ENCODE measurements around the gene SSH2.

Gene SSH2

GRCh38 chr17:29933379-29933778, 3.4 kb upstream of the SSH2 start:
- TF ChIP-seq TSHZ2 (CRISPR knock-in tag; IDR thresholded peaks at IDR 0.05) (no peak), ESRRG (CRISPR knock-in tag; IDR thresholded peaks at IDR 0.05) (no peak), SNAI2 (CRISPR knock-in tag; IDR thresholded peaks at IDR 0.05) (no peak), ZNF8 (CRISPR knock-in tag; IDR thresholded peaks at IDR 0.05) (no peak), ZNF565 (CRISPR knock-in tag; conservative IDR thresholded peaks at IDR 0.05; ENCODE audit: low read depth) (no peak)
- ATAC-seq = no peak

- TF ChIP-seq TCF4 (CRISPR knock-in tag; IDR thresholded peaks at IDR 0.05; ENCODE audit: borderline replicate concordance) (peak; percentile 50; the same call in 1 of the 2 replicates), OSR1 (CRISPR knock-in tag; IDR thresholded peaks at IDR 0.05) (no peak)
- peak; percentile 76 for ATAC-seq
These were observed 1.4 kb upstream of the SSH2 start for GRCh38 chr17:29931231-29931932.

GRCh38 chr17:29930409-29931010, 482 bp upstream of the SSH2 start:
- ATAC-seq = peak; percentile 56
- no peak for TF ChIP-seq TSHZ2 (CRISPR knock-in tag; IDR thresholded peaks at IDR 0.05)
- no peak for TF ChIP-seq ZNF565 (CRISPR knock-in tag; conservative IDR thresholded peaks at IDR 0.05; ENCODE audit: low read depth)
- TF ChIP-seq SNAI2 (CRISPR knock-in tag; IDR thresholded peaks at IDR 0.05) = no peak
- TF ChIP-seq CREB5 (CRISPR knock-in tag; IDR thresholded peaks at IDR 0.05; ENCODE audit: low read depth) = no peak

- no peak for TF ChIP-seq ESRRG (CRISPR knock-in tag; IDR thresholded peaks at IDR 0.05)
- TF ChIP-seq RARB (CRISPR knock-in tag; IDR thresholded peaks at IDR 0.05) = no peak
- no peak for TF ChIP-seq TOX (CRISPR knock-in tag; IDR thresholded peaks at IDR 0.05; ENCODE audit: borderline replicate concordance)
- TF ChIP-seq PPARA (CRISPR knock-in tag; IDR thresholded peaks at IDR 0.05; ENCODE audit: borderline replicate concordance) = no peak
- TF ChIP-seq BACH2 (CRISPR knock-in tag; IDR thresholded peaks at IDR 0.05; ENCODE audit: borderline replicate concordance) = no peak
- TF ChIP-seq CSDC2 (CRISPR knock-in tag; IDR thresholded peaks at IDR 0.05) = no peak
- TF ChIP-seq TCF4 (CRISPR knock-in tag; IDR thresholded peaks at IDR 0.05; ENCODE audit: borderline replicate concordance) = no peak
- TF ChIP-seq CREB5 (CRISPR knock-in tag; IDR thresholded peaks at IDR 0.05; ENCODE audit: low read depth) = no peak
- no peak for TF ChIP-seq SNAI2 (CRISPR knock-in tag; IDR thresholded peaks at IDR 0.05)
- TF ChIP-seq CSRNP3 (CRISPR knock-in tag; IDR thresholded peaks at IDR 0.05) = no peak
- TF ChIP-seq POU6F1 (CRISPR knock-in tag; IDR thresholded peaks at IDR 0.05; ENCODE audit: borderline replicate concordance, low read depth) = no peak
- ATAC-seq = peak; percentile 52
These were observed 959 bp downstream of the SSH2 start for GRCh38 chr17:29929006-29929532.
